CD14-positive monocyte (primary cell): Measurements from ENCODE around the gene RGS9. TPM values are rescaled to one million over a fixed set of nuclear protein-coding genes. Genes with fewer than 3 reads are reported as not detected.
A peak's percentile ranks its signal among the peaks of the same experiment; 100 is the strongest.

Experiments
- DNase-seq, 3 donors: peaks; one replicate each; pipeline ENCODE4 v3.0.0-alpha.2; 2011 to 2022
- H2AFZ ChIP-seq: 2 replicates; pipeline ENCODE4 v1.6.0; 2012; ENCODE audit warnings: mild to moderate bottlenecking, low read depth, low read length, inconsistent platforms; ENCODE audit not compliant: insufficient read depth, poor library complexity, severe bottlenecking
- H3K27ac ChIP-seq, 2 donors: 1 replicate in 1 of 2; 2 replicates in 1 of 2; pipeline ENCODE4 v1.5.1; 2012 to 2013; ENCODE audit warnings: low read length in 2 of 2, control low read depth in 1 of 2, inconsistent platforms in 1 of 2, low read depth in 1 of 2, mild to moderate bottlenecking in 1 of 2
- H3K27me3 ChIP-seq, 2 donors: one replicate each; pipeline versions ENCODE4 v1.6.0 to v1.6.1; 2011 to 2013; ENCODE audit warnings: low read length in 2 of 2; ENCODE audit not compliant: control insufficient read depth in 2 of 2, insufficient read depth in 2 of 2
- H3K36me3 ChIP-seq, 2 donors: replicated peaks in 1 of 2; 1 replicate in 1 of 2; 2 replicates in 1 of 2; pipeline versions ENCODE4 v1.5.1 to v1.6.1; 2012 to 2013; ENCODE audit warnings: low read length in 2 of 2, control low read depth in 1 of 2, inconsistent platforms in 1 of 2, mild to moderate bottlenecking in 1 of 2; ENCODE audit not compliant: insufficient read depth in 2 of 2, control insufficient read depth in 1 of 2
- H3K4me1 ChIP-seq, 2 donors: 1 replicate in 1 of 2; 2 replicates in 1 of 2; pipeline versions ENCODE4 v1.5.1 to v1.6.1; 2012 to 2013; ENCODE audit warnings: low read length in 2 of 2, control low read depth in 1 of 2, inconsistent platforms in 1 of 2, mild to moderate bottlenecking in 1 of 2, moderate library complexity in 1 of 2; ENCODE audit not compliant: insufficient read depth in 2 of 2, control insufficient read depth in 1 of 2
- H3K4me2 ChIP-seq: replicated peaks from 2 replicates; pipeline ENCODE3; 2012; ENCODE audit warnings: low read length, moderate library complexity, mild to moderate bottlenecking; ENCODE audit not compliant: poor library complexity, severe bottlenecking; ENCODE audit errors: extremely low read depth
- H3K4me3 ChIP-seq, 3 experiments: fragments of 200-600 bp in 1 of 3; sonication (generic) in 1 of 3; replicated peaks in 1 of 3; 1 replicate in 2 of 3; 2 replicates in 1 of 3; pipeline ENCODE4 v1.5.1; 2011 to 2013; ENCODE audit warnings: low read length in 3 of 3, mild to moderate bottlenecking in 3 of 3, control low read depth in 2 of 3, low read depth in 2 of 3, inconsistent platforms in 1 of 3, moderate library complexity in 1 of 3
- H3K79me2 ChIP-seq: 2 replicates; pipeline ENCODE4 v1.6.0; 2012; ENCODE audit warnings: mild to moderate bottlenecking, control low read depth, inconsistent platforms, low read length, moderate library complexity; ENCODE audit not compliant: insufficient read depth
- H3K9ac ChIP-seq: 2 replicates; pipeline ENCODE4 v1.6.0; 2017; ENCODE audit warnings: low read length, mild to moderate bottlenecking; ENCODE audit not compliant: insufficient read depth, poor library complexity, severe bottlenecking
- H3K9me3 ChIP-seq, 2 donors: replicated peaks in 1 of 2; 1 replicate in 1 of 2; 2 replicates in 1 of 2; pipeline versions ENCODE4 v1.5.1 to v1.6.1; 2012 to 2013; ENCODE audit warnings: low read length in 2 of 2, control low read depth in 1 of 2; ENCODE audit not compliant: control insufficient read depth in 1 of 2, insufficient read depth in 1 of 2
- H4K20me1 ChIP-seq: 2 replicates; pipeline ENCODE4 v1.6.0; 2012; ENCODE audit warnings: mild to moderate bottlenecking, low read length, control low read depth, moderate library complexity; ENCODE audit not compliant: insufficient read depth
- H3K27ac Mint-ChIP-seq, 7 donors: one replicate each; pipeline ENCODE4 v1.8.0; 2020; ENCODE audit warnings: mild to moderate bottlenecking in 7 of 7, mixed read lengths in 7 of 7, moderate library complexity in 6 of 7, inconsistent platforms in 2 of 7
- H3K27me3 Mint-ChIP-seq, 3 donors: one replicate each; pipeline ENCODE4 v1.8.0; 2021 to 2022; ENCODE audit warnings: low read depth in 3 of 3, mild to moderate bottlenecking in 3 of 3, mixed read lengths in 3 of 3, moderate library complexity in 3 of 3, inconsistent platforms in 1 of 3
- H3K36me3 Mint-ChIP-seq, 2 donors: one replicate each; pipeline ENCODE4 v1.8.0; 2020; ENCODE audit warnings: mixed read lengths in 2 of 2, inconsistent platforms in 1 of 2, mild to moderate bottlenecking in 1 of 2
- H3K4me1 Mint-ChIP-seq: one replicate; pipeline ENCODE4 v1.8.0; 2020; ENCODE audit warnings: mild to moderate bottlenecking, mixed read lengths
- H3K4me3 Mint-ChIP-seq, 2 donors: one replicate each; pipeline ENCODE4 v1.8.0; 2020; ENCODE audit warnings: mild to moderate bottlenecking in 2 of 2, mixed read lengths in 2 of 2, moderate library complexity in 1 of 2
- H3K9me3 Mint-ChIP-seq, 7 donors: one replicate each; pipeline ENCODE4 v1.8.0; 2020 to 2022; ENCODE audit warnings: mixed read lengths in 7 of 7, mild to moderate bottlenecking in 6 of 7, moderate library complexity in 6 of 7, inconsistent platforms in 2 of 7
- CTCF ChIP-seq: fragments of 200-600 bp; IDR thresholded peaks from one replicate; pipeline ENCODE4 v1.8.0; 2022; ENCODE audit warnings: antibody characterized with exemption, mild to moderate bottlenecking
- WGBS: methylation state at CpG from one replicate; pipeline ENCODE4 v1.1.5; 2013; ENCODE audit warnings: missing lambda C conversion rate; ENCODE audit not compliant: insufficient coverage; 5-methylcytosine and 5-hydroxymethylcytosine counted together
- intact Hi-C, 2 donors: fragments of 100-400 bp; cut with micrococcal nuclease; formaldehyde crosslinking; loops; one replicate each; pipeline versions ENCODE4 v1.15.0 to v1.15.1; 2023
- polyA plus RNA-seq, 3 donors: library from polyadenylated mRNA; depleted of rRNA in 1 of 3; unstranded in 2 of 3; stranded (reverse) in 1 of 3; fragments of 300-500 nt in 2 of 3; fragments of >200 nt in 1 of 3; fragmentation: Illumina TruSeq in 2 of 3; gene quantifications; 1 replicate in 2 of 3; 2 replicates in 1 of 3; pipeline ENCODE4 v1.2.3, GENCODE V29; 2012 to 2021

RGS9 gene
- polyA plus RNA-seq, 3 donors: 0.08 TPM; not detected in 2

- peaks cover 0 to under 1% of the 10 kb centered on the region in 2 donors for H3K9me3 ChIP-seq
- peak overlapping the region; percentile 59 for H3K9ac ChIP-seq
- Mint-ChIP-seq H3K36me3 (no peaks in the 10 kb centered on the region), H3K27me3 (peaks cover 4 to 26% (median 24%) of the 10 kb centered on the region in 3 donors), H3K27ac (peak overlapping the region in 6 of 7 donors; percentile 81 to 93 (median 88)), H3K4me3 (peak overlapping the region; percentile 81 to 94), H3K9me3 (peaks cover 0 to 3% (median 1%) of the 10 kb centered on the region in 7 donors), H3K4me1 (peaks cover 16% of the 10 kb centered on the region)
- H3K4me3 ChIP-seq: peak overlapping the region; percentile 54 to 86 (median 77)
- DNase-seq: no peak
- H2AFZ ChIP-seq: peak overlapping the region; percentile 78
- WGBS: 100% methylated on average over 3 of the region's 9 CpGs
- H3K36me3 ChIP-seq: no peaks in the 10 kb centered on the region
- H3K27ac ChIP-seq: peak overlapping the region in 1 of 2 donors; percentile 76
- H3K27me3 ChIP-seq: peaks cover 2 to 5% of the 10 kb centered on the region in 2 donors
- intact Hi-C loops: no loop called here
- TF ChIP-seq CTCF: no peak
- H4K20me1 ChIP-seq: no peaks in the 10 kb centered on the region
- H3K4me1 ChIP-seq: peaks cover 11 to 14% of the 10 kb centered on the region in 2 donors
- no peaks in the 10 kb centered on the region for H3K79me2 ChIP-seq
- peak overlapping the region; percentile 68 for H3K4me2 ChIP-seq
Observed at GRCh38 chr17:65123757-65124675, 13.2 kb upstream of the RGS9 start.

- no peaks in the 10 kb centered on the region for H3K36me3 Mint-ChIP-seq
- intact Hi-C loops: no loop called here
- WGBS: 0% methylated on average over 1 of the region's 5 CpGs
- no peaks in the 10 kb centered on the region for H4K20me1 ChIP-seq
- TF ChIP-seq CTCF: no peak
- H3K36me3 ChIP-seq: no peaks in the 10 kb centered on the region
- H2AFZ ChIP-seq: no peak overlapping the region
- H3K27ac ChIP-seq: no peak overlapping the region
- peaks cover 10% of the 10 kb centered on the region for H3K4me1 Mint-ChIP-seq
- no peak overlapping the region for H3K4me3 ChIP-seq
- DNase-seq: peak; percentile 10 to 26 (median 17)
- peak overlapping the region in 1 of 2 donors; percentile 46 for H3K4me3 Mint-ChIP-seq
- no peaks in the 10 kb centered on the region for H3K79me2 ChIP-seq
- no peak overlapping the region for H3K9ac ChIP-seq
- peaks cover 16 to 38% (median 37%) of the 10 kb centered on the region in 3 donors for H3K27me3 Mint-ChIP-seq
- H3K27ac Mint-ChIP-seq: peak overlapping the region in 1 of 7 donors; percentile 2
- H3K27me3 ChIP-seq: peaks cover 4 to 13% of the 10 kb centered on the region in 2 donors
- H3K9me3 Mint-ChIP-seq: no peaks in the 10 kb centered on the region
- H3K9me3 ChIP-seq: no peaks in the 10 kb centered on the region
- H3K4me1 ChIP-seq: peaks cover 7 to 8% of the 10 kb centered on the region in 2 donors
- H3K4me2 ChIP-seq: no peak overlapping the region
Observed at GRCh38 chr17:65130832-65131231, 6.3 kb upstream of the RGS9 start.
